ENCODE measurements around the gene DNASE2B.

DNASE2B gene

GRCh38 chr1:84355556-84355955, 42.7 kb upstream of the DNASE2B start:
- ChIA-PET POLR2A (no interaction called here), CTCF (interaction anchor here (1.0 kb wide), 1 partner anchor 13 kb away, joined by 3 read pairs; no protein-coding TSS in a partner anchor)
- no peak for DNase-seq (ENCODE audit: extremely low spot score)
- TF ChIP-seq CTCF (IDR thresholded peaks at IDR 0.05; ENCODE audit: control extremely low read depth, extremely low read depth, low read depth, missing control alignments) = no peak

GRCh38 chr1:84356881-84357280, 41.4 kb upstream of the DNASE2B start:
- ChIA-PET POLR2A (no interaction called here), CTCF (interaction anchor here (1.1 kb wide), 1 partner anchor 14 kb away, joined by 3 read pairs; no protein-coding TSS in a partner anchor)
- no peak for TF ChIP-seq CTCF (IDR thresholded peaks at IDR 0.05; ENCODE audit: control extremely low read depth, extremely low read depth, low read depth, missing control alignments)
- no peak for DNase-seq (ENCODE audit: extremely low spot score)

GRCh38 chr1:84358695-84359094, 39.6 kb upstream of the DNASE2B start:
- CTCF ChIA-PET = interaction anchor here (0.9 kb wide), 1 partner anchor 12 kb away, joined by 3 read pairs; no protein-coding TSS in a partner anchor
- DNase-seq (ENCODE audit: extremely low spot score) = no peak
- POLR2A ChIA-PET = no interaction called here
- TF ChIP-seq CTCF (IDR thresholded peaks at IDR 0.05; ENCODE audit: control extremely low read depth, extremely low read depth, low read depth, missing control alignments) = no peak

GRCh38 chr1:84360316-84360715, 38.0 kb upstream of the DNASE2B start:
- CTCF ChIA-PET = interaction anchor here (1.3 to 1.4 kb wide), 3 partner anchors 11 to 23 kb away, joined by 3 to 4 read pairs (median 3); no protein-coding TSS in a partner anchor
- POLR2A ChIA-PET = no interaction called here
- no peak for DNase-seq (ENCODE audit: extremely low spot score)
- no peak for TF ChIP-seq CTCF (IDR thresholded peaks at IDR 0.05; ENCODE audit: control extremely low read depth, extremely low read depth, low read depth, missing control alignments)

- CTCF ChIA-PET = interaction anchor here (1.3 to 1.4 kb wide), 2 partner anchors 12 to 14 kb away, joined by 3 to 4 read pairs; no protein-coding TSS in a partner anchor
- no peak for TF ChIP-seq CTCF (IDR thresholded peaks at IDR 0.05; ENCODE audit: control extremely low read depth, extremely low read depth, low read depth, missing control alignments)
- POLR2A ChIA-PET = no interaction called here
- DNase-seq (ENCODE audit: extremely low spot score) = no peak
Observed at GRCh38 chr1:84361796-84362195, 36.5 kb upstream of the DNASE2B start.

- ChIA-PET POLR2A (no interaction called here), CTCF (interaction anchor here (1.2 kb wide), 1 partner anchor 128 kb away, joined by 3 read pairs; no protein-coding TSS in a partner anchor)
- no peak for TF ChIP-seq CTCF (IDR thresholded peaks at IDR 0.05; ENCODE audit: control extremely low read depth, extremely low read depth, low read depth, missing control alignments)
- DNase-seq (ENCODE audit: extremely low spot score) = no peak
Observed at GRCh38 chr1:84363019-84363418, 35.3 kb upstream of the DNASE2B start.

All from GM10248 (cell line).